Fibroblast of pulmonary artery (primary cell): ENCODE data around the gene IFFO2.

Source experiments
- DNase-seq: peaks from one replicate; pipeline ENCODE4 v3.0.0-alpha.2; 2010; ENCODE audit warnings: low read depth
- H3K4me3 ChIP-seq: replicated peaks from 2 replicates; pipeline ENCODE4 v1.5.1; 2011; ENCODE audit warnings: low read depth, mild to moderate bottlenecking, control low read depth, low read length, moderate library complexity
- TF ChIP-seq, protein P1 (sequence below): IDR thresholded peaks from 2 replicates; pipeline ENCODE4 v1.5.1; 2011; ENCODE audit warnings: mild to moderate bottlenecking, control low read depth, low read length, inconsistent platforms; ENCODE audit errors: missing control alignments

The IFFO2 gene

DNA sequence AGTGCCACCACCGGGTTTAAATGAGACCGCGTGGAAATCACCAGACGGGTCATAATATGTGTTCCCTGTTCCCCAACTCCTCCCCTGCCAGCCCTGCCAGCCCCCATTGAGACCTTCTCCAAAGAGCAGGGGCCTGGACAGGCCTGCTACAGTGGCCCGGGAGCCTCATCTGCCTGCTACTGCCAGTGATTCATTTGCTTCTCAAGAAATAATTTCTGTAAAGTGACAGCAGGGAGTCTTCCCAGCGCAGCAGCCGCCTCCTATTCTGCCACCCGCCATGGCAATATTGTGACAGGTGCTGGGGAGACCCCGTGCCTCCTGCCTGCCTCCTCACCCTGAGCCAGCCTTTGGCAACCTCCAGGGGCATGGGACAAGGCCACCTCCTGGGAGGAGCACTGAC is 8.9 kb downstream of the IFFO2 start:
- no peak overlapping the region for H3K4me3 ChIP-seq
- DNase-seq, result no peak
- TF ChIP-seq, protein P1, sequence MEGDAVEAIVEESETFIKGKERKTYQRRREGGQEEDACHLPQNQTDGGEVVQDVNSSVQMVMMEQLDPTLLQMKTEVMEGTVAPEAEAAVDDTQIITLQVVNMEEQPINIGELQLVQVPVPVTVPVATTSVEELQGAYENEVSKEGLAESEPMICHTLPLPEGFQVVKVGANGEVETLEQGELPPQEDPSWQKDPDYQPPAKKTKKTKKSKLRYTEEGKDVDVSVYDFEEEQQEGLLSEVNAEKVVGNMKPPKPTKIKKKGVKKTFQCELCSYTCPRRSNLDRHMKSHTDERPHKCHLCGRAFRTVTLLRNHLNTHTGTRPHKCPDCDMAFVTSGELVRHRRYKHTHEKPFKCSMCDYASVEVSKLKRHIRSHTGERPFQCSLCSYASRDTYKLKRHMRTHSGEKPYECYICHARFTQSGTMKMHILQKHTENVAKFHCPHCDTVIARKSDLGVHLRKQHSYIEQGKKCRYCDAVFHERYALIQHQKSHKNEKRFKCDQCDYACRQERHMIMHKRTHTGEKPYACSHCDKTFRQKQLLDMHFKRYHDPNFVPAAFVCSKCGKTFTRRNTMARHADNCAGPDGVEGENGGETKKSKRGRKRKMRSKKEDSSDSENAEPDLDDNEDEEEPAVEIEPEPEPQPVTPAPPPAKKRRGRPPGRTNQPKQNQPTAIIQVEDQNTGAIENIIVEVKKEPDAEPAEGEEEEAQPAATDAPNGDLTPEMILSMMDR, result no peak

DNA sequence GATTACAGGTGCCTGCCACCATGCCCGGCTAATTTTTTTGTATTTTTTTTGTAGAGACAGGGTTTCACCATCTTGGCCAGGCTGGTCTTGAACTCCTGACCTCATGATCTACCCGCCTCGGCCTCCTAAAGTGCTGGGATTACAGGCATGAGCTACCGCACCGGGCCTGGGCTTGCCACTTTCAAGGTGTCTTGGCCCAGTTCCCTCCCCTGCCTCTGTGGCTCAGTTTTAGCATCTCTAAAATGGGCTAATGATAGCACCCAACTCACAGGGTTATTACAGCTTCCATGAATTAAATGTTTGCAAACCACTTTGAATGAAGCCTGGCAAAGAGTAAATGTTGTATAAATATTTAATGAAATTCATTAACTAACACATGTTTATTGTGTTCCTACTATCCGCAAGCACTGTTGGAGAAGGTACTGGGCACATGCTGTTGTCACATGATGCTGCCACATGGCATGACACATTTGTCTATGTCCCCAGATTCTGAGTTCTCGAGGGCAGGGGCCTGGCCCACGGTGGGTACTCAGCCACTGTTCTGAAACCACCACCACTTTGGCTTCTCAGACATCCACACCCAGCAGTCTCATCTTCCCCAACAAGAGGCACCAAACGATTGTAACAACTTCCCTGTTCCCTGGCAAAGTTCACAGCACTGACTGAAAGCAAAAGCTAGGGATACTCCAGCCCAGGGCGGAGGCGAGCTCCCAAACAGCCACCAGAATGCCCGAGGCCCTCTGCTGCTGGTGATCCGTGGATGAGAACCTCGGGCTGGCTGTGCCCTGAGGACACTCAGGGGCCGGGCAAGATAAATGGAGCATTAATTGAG is 9.7 kb downstream of the IFFO2 start:
- TF ChIP-seq, protein P1, result no peak
- H3K4me3 ChIP-seq, result no peak overlapping the region
- DNase-seq, result no peak

- TF ChIP-seq, protein P1, result no peak
- peak; percentile 61 for DNase-seq
- H3K4me3 ChIP-seq, result no peak overlapping the region
Measured at GRCh38 chr1:18945401-18945849, 11.1 kb downstream of the IFFO2 start.

GRCh38 chr1:18944810-18945209 is 11.7 kb downstream of the IFFO2 start:
- TF ChIP-seq, protein P1, result no peak
- no peak for DNase-seq
- H3K4me3 ChIP-seq, result no peak overlapping the region

GRCh38 chr1:18943914-18944572 is 12.4 kb downstream of the IFFO2 start:
- DNase-seq, result no peak
- TF ChIP-seq, protein P1, result no peak
- H3K4me3 ChIP-seq, result no peak overlapping the region

GRCh38 chr1:18943162-18943561 is 13.3 kb downstream of the IFFO2 start:
- TF ChIP-seq, protein P1, result no peak
- no peak for DNase-seq
- H3K4me3 ChIP-seq, result no peak overlapping the region

- no peak overlapping the region for H3K4me3 ChIP-seq
- DNase-seq, result peak; percentile 70
- TF ChIP-seq, protein P1, result no peak
Measured at GRCh38 chr1:18942340-18942739, 14.1 kb downstream of the IFFO2 start.
